Adrenal gland (tissue), 12 donors: ENCODE data around the gene RPL39L. TPM values are rescaled to one million over a fixed set of nuclear protein-coding genes. Genes with fewer than 3 reads are reported as not detected.
A peak's percentile ranks its signal among the peaks of the same experiment; 100 is the strongest.
"Not testable (repeated sequence)": the region's sequence is repeated elsewhere in the genome, so short reads cannot be mapped to it uniquely, and the experiment has no call there.

Experiments used
- DNase-seq, 7 donors: peaks; one replicate each; pipeline ENCODE4 v3.0.0-alpha.2; 2019 to 2020
- H3K27ac ChIP-seq, 5 donors: fragments of 200-600 bp; sonication (generic) in 4 of 5; 1 replicate in 3 of 5; 2 replicates in 2 of 5; pipeline versions ENCODE4 v1.5.1 to v1.8.0; 2016 to 2020; ENCODE audit warnings: mild to moderate bottlenecking in 1 of 5
- H3K27me3 ChIP-seq: fragments of 200-600 bp; 2 replicates; pipeline ENCODE4 v1.8.0; 2021
- H3K36me3 ChIP-seq, 2 donors: fragments of 200-600 bp; replicated peaks in 1 of 2; 1 replicate in 1 of 2; 2 replicates in 1 of 2; pipeline versions ENCODE4 v1.5.1 to v1.8.0; 2018 to 2022
- H3K4me1 ChIP-seq, 2 donors: fragments of 200-600 bp; replicated peaks in 1 of 2; 1 replicate in 1 of 2; 2 replicates in 1 of 2; pipeline versions ENCODE4 v1.5.1 to v1.8.0; 2018 to 2021
- H3K4me3 ChIP-seq, 4 donors: fragments of 200-600 bp; sonication (generic) in 3 of 4; one replicate each; pipeline ENCODE4 v1.5.1; 2016 to 2018
- H3K9me3 ChIP-seq, 3 donors: fragments of 200-600 bp; sonication (generic) in 1 of 3; replicated peaks in 1 of 3; 1 replicate in 2 of 3; 2 replicates in 1 of 3; pipeline versions ENCODE4 v1.5.1 to v1.8.0; 2016 to 2021
- CTCF ChIP-seq, 6 experiments: fragments of 450-650 bp in 4 of 6; fragments of 200-600 bp in 2 of 6; sonication (generic) in 1 of 6; IDR thresholded peaks; 1 replicate in 5 of 6; 2 replicates in 1 of 6; pipeline versions ENCODE4 v1.5.1 to v1.8.0; 2016 to 2021; ENCODE audit warnings: antibody characterized with exemption in 6 of 6, mild to moderate bottlenecking in 2 of 6, moderate library complexity in 1 of 6
- POLR2A ChIP-seq, 2 donors: fragments of 450-650 bp; IDR thresholded peaks; one replicate each; pipeline ENCODE4 v1.6.1; 2017; ENCODE audit warnings: antibody characterized with exemption in 2 of 2, mild to moderate bottlenecking in 2 of 2, moderate library complexity in 1 of 2
- WGBS, 4 donors: extraction: QIAGEN DNeasy Blood & Tissue Kit in 2 of 4; methylation state at CpG; one replicate each; pipeline versions ENCODE4 v1.1.5 to v1.1.7; 2013 to 2017; 5-methylcytosine and 5-hydroxymethylcytosine counted together
- intact Hi-C, 2 donors: fragments of 100-400 bp; cut with DNase I; formaldehyde crosslinking; loops; one replicate each; pipeline versions ENCODE4 v1.14.1 to v1.15.0; 2022 to 2023
- polyA plus RNA-seq, 3 donors: library from polyadenylated mRNA; stranded (reverse); fragments of 200-250 nt in 2 of 3; fragments of 350-450 nt in 1 of 3; fragmentation: Illumina TruSeq in 1 of 3; extraction: RNeasy Lipid Tissue Mini Kit (QIAGEN cat#74804) in 1 of 3; gene quantifications; one replicate each; pipeline ENCODE4 v1.2.3, GENCODE V29; 2013 to 2014
- total RNA-seq, 9 donors: library from RNA; depleted of rRNA in 4 of 9; stranded (reverse); fragments of >200 nt in 4 of 9; fragments of 120-200 nt in 1 of 9; fragmentation: NEBNext Ultra II Directional in 1 of 9; extraction: Animal tissue kit (Norgen Biotek cat#: 25700) in 1 of 9; gene quantifications; one replicate each; pipeline versions ENCODE4 v1.1.0 to v1.2.4, GENCODE V29; 2013 to 2023
- donor health status: healthy with polysubstance abuse.
- donor health status: Bipolar disorder and iron deficiency.
- donor health status: DM: yes; HTN: yes; CAD: no.
- donor health status: DM: no; HTN: no; CAD: no.
- donor health status: DM: no; HTN: no; CAD: no.
- donor health status: DM: yes; HTN: yes; CAD: no.

Gene RPL39L
- total and polyA plus RNA-seq, 12 donors = 1.5 to 17.9 (median 3.1) TPM

- Histone ChIP-seq H3K4me1 (no peaks in the 10 kb centered on the region), H3K27ac (no peak overlapping the region), H3K4me3 (no peak overlapping the region), H3K36me3 (no peaks in the 10 kb centered on the region), H3K27me3 (no peaks in the 10 kb centered on the region), H3K9me3 (no peaks in the 10 kb centered on the region)
- DNase-seq = no peak
- WGBS, 4 donors = 78 to 100% (median 93%) methylated on average over 2 to 3 of the region's 3 CpGs
- intact Hi-C loops = no loop called here
- TF ChIP-seq CTCF (IDR thresholded peaks at IDR 0.05) (no peak), POLR2A (IDR thresholded peaks at IDR 0.05) (no peak)
Measured at GRCh38 chr3:187145149-187145895, 6.0 kb upstream of the RPL39L start.

- intact Hi-C loops = no loop called here
- H3K4me3 ChIP-seq = peak overlapping the region in 1 of 4 donors; percentile 55
- TF ChIP-seq POLR2A (IDR thresholded peaks at IDR 0.05) (no peak), CTCF (IDR thresholded peaks at IDR 0.05) (peak in 1 of 6 experiments; percentile 0)
- H3K9me3 ChIP-seq = no peaks in the 10 kb centered on the region
- no peak overlapping the region for H3K27ac ChIP-seq
- DNase-seq = no peak
- H3K36me3 ChIP-seq = no peaks in the 10 kb centered on the region
- H3K27me3 ChIP-seq = no peaks in the 10 kb centered on the region
- peaks cover 0 to 12% of the 10 kb centered on the region in 2 donors for H3K4me1 ChIP-seq
- 23 to 29% (median 23%) methylated on average over 3 of the region's 3 CpGs for WGBS, 4 donors
Measured at GRCh38 chr3:187139895-187140253, 578 bp upstream of the RPL39L start.

GRCh38 chr3:187136936-187137335 is 2.4 kb downstream of the RPL39L start:
- intact Hi-C loops = no loop called here
- TF ChIP-seq CTCF (IDR thresholded peaks at IDR 0.05) = no peak
- TF ChIP-seq POLR2A (IDR thresholded peaks at IDR 0.05) = no peak
- 81 to 86% (median 83%) methylated on average over 4 of the region's 4 CpGs for WGBS, 4 donors

GRCh38 chr3:187136337-187136736 is 3.0 kb downstream of the RPL39L start:
- no peak for DNase-seq
- WGBS, 4 donors = 89 to 100% (median 98%) methylated on average over 1 of the region's 1 CpG

More at GRCh38 chr3:187136936-187137335, 2.4 kb downstream of the RPL39L start:
- no peak overlapping the region for H3K27ac ChIP-seq
- H3K36me3 ChIP-seq = no peaks in the 10 kb centered on the region
- H3K4me1 ChIP-seq = peaks cover 0 to 12% of the 10 kb centered on the region in 2 donors
- DNase-seq = no peak
- no peaks in the 10 kb centered on the region for H3K9me3 ChIP-seq
- no peaks in the 10 kb centered on the region for H3K27me3 ChIP-seq
- H3K4me3 ChIP-seq = no peak overlapping the region

GRCh38 chr3:187135172-187135690 is 4.1 kb downstream of the RPL39L start:
- intact Hi-C loops, H3K27ac ChIP-seq, H3K36me3 ChIP-seq, H3K27me3 ChIP-seq, DNase-seq, H3K4me3 ChIP-seq, H3K9me3 ChIP-seq: not testable (repeated sequence)
- WGBS, 4 donors = 93 to 98% (median 94%) methylated on average over 11 of the region's 11 CpGs
- peaks cover 0 to 16% of the 10 kb centered on the region in 2 donors for H3K4me1 ChIP-seq

More at GRCh38 chr3:187136337-187136736, 3.0 kb downstream of the RPL39L start:
- Histone ChIP-seq H3K4me1 (peaks cover 0 to 12% of the 10 kb centered on the region in 2 donors), H3K36me3 (no peaks in the 10 kb centered on the region), H3K27me3 (no peaks in the 10 kb centered on the region), H3K4me3 (no peak overlapping the region), H3K27ac (no peak overlapping the region), H3K9me3 (no peaks in the 10 kb centered on the region)
- intact Hi-C loops = no loop called here
- TF ChIP-seq CTCF (IDR thresholded peaks at IDR 0.05) (no peak), POLR2A (IDR thresholded peaks at IDR 0.05) (no peak)

- intact Hi-C loops, H3K4me3 ChIP-seq, H3K4me1 ChIP-seq, H3K36me3 ChIP-seq, DNase-seq, H3K9me3 ChIP-seq, H3K27me3 ChIP-seq, H3K27ac ChIP-seq: not testable (repeated sequence)
- WGBS, 4 donors = 66 to 79% (median 74%) methylated on average over 2 of the region's 2 CpGs
Measured at GRCh38 chr3:187133181-187133580, 6.1 kb downstream of the RPL39L start.
